Effector memory CD4-positive, alpha-beta T cell (primary cell): ENCODE measurements around the gene EPOP.
"Not testable (repeated sequence)": the region's sequence is repeated elsewhere in the genome, so short reads cannot be mapped to it uniquely, and the experiment has no call there.

Source experiments
- DNase-seq, 3 donors: peaks; one replicate each; pipeline ENCODE4 v3.0.0-alpha.2; 2020
- H3K27ac ChIP-seq: 2 replicates; pipeline ENCODE4 v1.7.0; 2013; ENCODE audit warnings: mild to moderate bottlenecking, low read length, moderate library complexity; ENCODE audit not compliant: insufficient read depth, poor library complexity, severe bottlenecking
- H3K27me3 ChIP-seq: replicated peaks from 2 replicates; pipeline ENCODE4 v1.7.0; 2013; ENCODE audit warnings: mild to moderate bottlenecking, low read length; ENCODE audit not compliant: insufficient read depth, control insufficient read depth, poor library complexity, severe bottlenecking
- H3K36me3 ChIP-seq: 2 replicates; pipeline ENCODE4 v1.7.0; 2013; ENCODE audit warnings: mild to moderate bottlenecking, low read length, moderate library complexity; ENCODE audit not compliant: control insufficient read depth, insufficient read depth
- H3K4me1 ChIP-seq: 2 replicates; pipeline ENCODE4 v1.7.0; 2013; ENCODE audit warnings: low read length, mild to moderate bottlenecking; ENCODE audit not compliant: control insufficient read depth, insufficient read depth, poor library complexity, severe bottlenecking
- H3K4me3 ChIP-seq: 2 replicates; pipeline ENCODE4 v1.7.0; 2013; ENCODE audit warnings: low read length, low read depth, mild to moderate bottlenecking; ENCODE audit not compliant: insufficient read depth, poor library complexity, severe bottlenecking
- H3K9me3 ChIP-seq: 2 replicates; pipeline ENCODE4 v1.7.0; 2013; ENCODE audit warnings: mild to moderate bottlenecking, low read length, moderate library complexity; ENCODE audit not compliant: control insufficient read depth

The EPOP gene

DNA sequence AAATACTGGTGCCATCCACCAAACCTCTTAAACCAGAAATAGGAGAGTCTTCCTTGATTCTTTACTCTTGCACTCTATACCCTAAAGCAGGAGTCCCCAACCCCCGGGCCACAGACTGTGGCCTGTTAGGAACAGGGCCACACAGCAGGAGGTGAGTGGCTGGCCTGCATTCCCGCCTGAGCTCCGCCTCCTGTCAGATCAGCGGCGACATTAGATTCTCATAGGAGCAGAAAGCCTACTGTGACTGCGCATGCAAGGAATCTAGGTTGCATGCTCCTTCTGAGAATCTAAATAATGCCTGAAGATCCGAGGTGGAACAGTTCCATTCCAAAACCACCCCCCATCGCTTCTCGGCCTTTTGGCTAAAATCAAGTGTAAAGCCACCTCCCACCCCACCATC lies 38.7 kb downstream of the EPOP start:
- no peak for DNase-seq
- H3K36me3 ChIP-seq: no peaks in the 10 kb centered on the region
- no peak overlapping the region for H3K27ac ChIP-seq
- no peak overlapping the region for H3K4me3 ChIP-seq
- H3K27me3 ChIP-seq: no peaks in the 10 kb centered on the region
- no peaks in the 10 kb centered on the region for H3K9me3 ChIP-seq
- no peaks in the 10 kb centered on the region for H3K4me1 ChIP-seq

DNA sequence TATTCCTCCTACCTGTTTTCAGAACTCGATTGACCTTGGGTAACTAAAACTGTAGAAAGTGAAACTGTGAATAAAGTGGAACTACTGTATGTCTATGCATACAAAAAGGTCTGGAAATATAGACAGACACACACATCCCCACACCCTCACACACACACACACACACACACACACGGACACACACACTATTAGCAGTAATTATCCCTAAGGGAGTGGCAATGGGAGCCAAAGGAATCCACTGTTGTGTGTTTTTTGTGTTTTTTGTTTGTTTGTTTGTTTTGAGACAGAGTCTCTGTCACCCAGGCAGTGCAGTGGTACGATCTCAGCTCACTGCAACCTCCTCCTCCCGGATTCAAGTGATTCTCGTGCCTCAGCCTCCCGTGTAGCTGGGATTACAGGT lies 42.4 kb downstream of the EPOP start:
- Histone ChIP-seq H3K4me3 (no peak overlapping the region), H3K27me3 (no peaks in the 10 kb centered on the region), H3K4me1 (no peaks in the 10 kb centered on the region), H3K27ac (no peak overlapping the region), H3K9me3 (no peaks in the 10 kb centered on the region), H3K36me3 (no peaks in the 10 kb centered on the region)
- no peak for DNase-seq

DNA sequence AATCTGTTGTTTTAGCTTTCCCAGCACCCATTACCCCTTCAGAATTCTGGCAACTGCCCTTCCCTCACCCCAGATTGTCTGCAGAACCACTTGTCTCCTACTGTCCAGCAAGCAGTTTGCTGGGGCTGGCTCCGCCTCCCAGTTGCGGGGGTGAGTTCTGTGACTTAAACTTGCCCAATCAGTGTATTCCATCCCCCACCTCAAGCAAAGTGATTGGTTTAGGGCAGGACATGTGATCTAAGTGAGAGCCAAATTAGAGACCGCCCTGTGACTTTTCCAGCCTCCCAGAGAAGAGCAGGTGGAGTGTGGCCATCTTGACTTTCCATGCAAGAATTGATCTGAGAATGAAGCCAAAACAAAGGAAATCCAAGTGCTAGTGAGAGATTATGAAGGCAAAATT lies 46.3 kb downstream of the EPOP start:
- DNase-seq: no peak
- Histone ChIP-seq H3K27me3 (no peaks in the 10 kb centered on the region), H3K36me3 (no peaks in the 10 kb centered on the region), H3K4me1 (no peaks in the 10 kb centered on the region), H3K9me3 (no peaks in the 10 kb centered on the region), H3K27ac (no peak overlapping the region), H3K4me3 (no peak overlapping the region)

DNA sequence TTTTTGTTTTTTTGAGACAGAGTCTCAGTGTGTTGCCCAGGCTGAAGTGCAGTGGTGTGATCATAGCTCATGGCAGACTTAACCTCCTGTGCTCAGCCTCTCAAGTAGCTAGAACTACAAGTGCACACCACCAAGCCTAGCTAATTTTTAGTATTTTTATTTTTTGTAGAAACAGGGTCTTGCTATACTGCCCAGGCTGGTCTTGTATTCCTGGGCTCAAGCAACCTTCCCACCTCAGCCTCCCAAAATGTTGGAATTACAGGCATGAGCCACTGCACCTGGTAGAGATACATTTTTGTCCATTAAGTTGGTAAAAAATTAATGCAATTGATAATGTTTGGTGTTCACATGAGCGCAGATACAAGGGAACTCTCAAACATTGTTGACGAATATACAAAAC lies 46.8 kb downstream of the EPOP start:
- no peak for DNase-seq
- H3K27ac ChIP-seq: no peak overlapping the region
- H3K36me3 ChIP-seq: no peaks in the 10 kb centered on the region
- no peaks in the 10 kb centered on the region for H3K9me3 ChIP-seq
- no peaks in the 10 kb centered on the region for H3K27me3 ChIP-seq
- no peak overlapping the region for H3K4me3 ChIP-seq
- H3K4me1 ChIP-seq: no peaks in the 10 kb centered on the region

DNA sequence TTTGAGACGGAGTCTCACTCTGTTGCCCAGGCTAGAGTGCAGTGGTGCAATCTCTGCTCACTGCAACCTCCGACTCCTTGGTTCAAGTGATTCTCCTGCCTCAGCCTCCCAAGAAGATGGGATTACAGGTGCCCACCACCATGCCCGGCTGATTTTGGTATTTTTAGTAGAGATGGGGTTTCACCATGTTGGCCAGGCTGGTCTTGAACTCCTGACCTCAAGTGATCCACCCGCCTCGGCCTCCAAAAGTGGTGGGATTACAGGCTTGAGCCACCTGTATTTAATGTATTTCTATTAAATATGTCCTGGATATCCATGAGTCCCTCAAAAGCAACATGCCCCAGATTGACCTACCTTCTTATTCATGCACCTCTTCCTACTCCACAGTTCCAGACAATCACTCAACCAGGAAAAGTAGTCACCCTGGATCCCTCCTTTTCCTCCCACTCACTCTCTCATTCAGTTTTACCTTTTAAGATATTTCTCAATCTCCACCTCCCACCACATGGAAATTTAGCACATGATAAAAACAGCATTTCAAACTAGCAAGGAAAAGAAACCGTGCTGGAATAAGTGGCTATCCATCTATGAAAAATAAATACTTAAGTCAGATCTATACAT lies 48.0 kb downstream of the EPOP start:
- not testable (repeated sequence) for H3K27me3 ChIP-seq, H3K36me3 ChIP-seq, H3K27ac ChIP-seq, H3K4me3 ChIP-seq, DNase-seq, H3K9me3 ChIP-seq, H3K4me1 ChIP-seq

DNA sequence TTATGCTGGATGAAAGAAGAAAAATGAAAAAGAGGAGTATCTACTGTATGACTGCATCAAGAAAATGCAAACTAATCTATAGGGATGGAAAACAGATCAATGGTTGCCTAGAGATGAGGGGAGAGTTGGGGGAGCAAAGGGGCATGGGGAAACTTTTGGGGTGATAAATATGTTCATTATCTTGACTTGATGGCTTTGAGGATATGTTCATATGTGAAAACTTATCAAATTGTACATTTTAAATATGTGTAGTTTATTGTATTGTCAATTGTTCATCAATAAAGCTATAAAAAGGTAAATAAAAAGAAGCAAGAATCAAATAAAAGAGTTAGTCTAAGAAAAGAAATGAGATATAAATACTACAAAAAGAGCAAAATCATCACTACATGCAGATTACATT lies 49.3 kb downstream of the EPOP start:
- Histone ChIP-seq H3K27me3 (no peaks in the 10 kb centered on the region), H3K4me3 (no peak overlapping the region), H3K36me3 (no peaks in the 10 kb centered on the region), H3K27ac (no peak overlapping the region), H3K4me1 (no peaks in the 10 kb centered on the region), H3K9me3 (no peaks in the 10 kb centered on the region)
- DNase-seq: no peak

DNA sequence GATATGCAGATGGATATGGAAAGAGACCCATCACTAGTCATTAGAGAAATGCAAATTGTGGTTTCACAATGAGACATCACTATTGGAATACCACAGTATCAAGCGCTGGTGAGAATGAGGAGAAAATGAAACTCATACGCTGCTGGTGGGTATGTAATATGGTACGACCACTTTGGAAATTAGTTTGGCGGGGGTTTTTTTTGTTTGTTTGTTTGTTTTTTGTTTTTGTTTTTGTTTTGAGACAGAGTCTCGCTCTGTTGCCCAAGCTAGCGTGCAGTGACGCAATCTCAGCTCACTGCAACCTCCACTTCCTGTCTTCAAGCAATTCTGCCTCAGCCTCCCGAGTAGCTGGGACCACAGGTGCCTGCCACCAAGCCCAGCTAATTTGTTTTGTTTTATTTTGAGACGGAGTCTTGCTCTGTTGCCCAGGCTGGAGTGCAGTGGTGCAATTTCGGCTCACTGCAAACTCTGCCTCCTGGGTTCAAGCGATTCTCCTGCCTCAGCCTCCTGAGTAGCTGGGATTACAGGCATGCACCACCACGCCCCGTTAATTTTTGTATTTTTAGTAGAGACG lies 49.9 kb downstream of the EPOP start:
- not testable (repeated sequence) for H3K27me3 ChIP-seq, H3K4me1 ChIP-seq, H3K9me3 ChIP-seq, H3K4me3 ChIP-seq, H3K27ac ChIP-seq, H3K36me3 ChIP-seq, DNase-seq
